ENCODE results near the gene CDK4. TPM values are rescaled to one million over a fixed set of nuclear protein-coding genes. Genes with fewer than 3 reads are reported as not detected.

Gene CDK4
- total RNA-seq, 4 donors from 2014 or later: 66.3 to 104 (median 83.6) TPM

DNA sequence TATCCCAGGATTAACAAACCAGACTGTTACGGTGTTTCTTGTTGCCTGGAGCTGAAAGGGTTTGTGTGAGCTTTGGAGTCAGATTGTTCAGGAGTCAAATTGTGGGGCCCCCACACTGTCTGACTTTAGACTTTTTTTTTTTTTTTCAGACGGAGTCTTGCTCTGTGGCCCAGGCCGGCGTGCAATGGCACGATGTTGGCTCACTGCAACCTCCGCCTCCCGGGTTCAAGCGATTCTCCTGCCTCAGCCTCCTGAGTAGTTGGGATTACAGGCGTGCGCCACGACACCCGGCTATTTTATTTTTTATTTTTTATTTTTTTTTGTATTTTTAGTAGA lies 31.3 kb upstream of the CDK4 start:
- no peak for TF ChIP-seq CTCF (IDR thresholded peaks at IDR 0.05; ENCODE audit: low read depth)

- no peak for TF ChIP-seq CTCF (IDR thresholded peaks at IDR 0.05; ENCODE audit: low read depth)
Observed at GRCh38 chr12:57782608-57783465, 30.7 kb upstream of the CDK4 start, which contains the start of gene TSFM. Gene TSFM (plus strand): TSS chr12:57782787. CDS start chr12:57782802, 15 bp downstream.

DNA sequence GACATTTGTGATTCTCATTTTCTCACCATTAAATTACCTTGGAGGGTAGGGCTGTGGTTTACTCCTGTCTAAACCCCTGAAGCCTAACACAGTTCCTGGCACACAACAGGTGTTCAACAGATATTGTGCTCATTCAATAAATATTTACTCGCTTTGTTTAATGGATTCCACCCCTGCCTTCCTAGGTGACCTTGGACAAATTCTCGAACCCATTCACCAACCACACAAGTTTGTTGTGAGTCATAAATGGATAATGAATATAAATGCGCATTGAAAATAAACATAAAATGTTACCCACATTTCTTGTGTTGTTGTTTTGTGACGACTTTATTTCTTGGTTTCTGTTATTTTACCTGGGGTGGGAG lies 30.1 kb upstream of the CDK4 start:
- no peak for TF ChIP-seq CTCF (IDR thresholded peaks at IDR 0.05; ENCODE audit: low read depth)

GRCh38 chr12:57781801-57782200 lies 29.7 kb upstream of the CDK4 start:
- TF ChIP-seq CTCF (IDR thresholded peaks at IDR 0.05; ENCODE audit: low read depth): no peak

- no peak for TF ChIP-seq CTCF (IDR thresholded peaks at IDR 0.05; ENCODE audit: low read depth)
Observed at GRCh38 chr12:57781244-57781643, 29.1 kb upstream of the CDK4 start.

- TF ChIP-seq CTCF (IDR thresholded peaks at IDR 0.05; ENCODE audit: low read depth): no peak
Observed at GRCh38 chr12:57780284-57780897, 28.3 kb upstream of the CDK4 start.

DNA sequence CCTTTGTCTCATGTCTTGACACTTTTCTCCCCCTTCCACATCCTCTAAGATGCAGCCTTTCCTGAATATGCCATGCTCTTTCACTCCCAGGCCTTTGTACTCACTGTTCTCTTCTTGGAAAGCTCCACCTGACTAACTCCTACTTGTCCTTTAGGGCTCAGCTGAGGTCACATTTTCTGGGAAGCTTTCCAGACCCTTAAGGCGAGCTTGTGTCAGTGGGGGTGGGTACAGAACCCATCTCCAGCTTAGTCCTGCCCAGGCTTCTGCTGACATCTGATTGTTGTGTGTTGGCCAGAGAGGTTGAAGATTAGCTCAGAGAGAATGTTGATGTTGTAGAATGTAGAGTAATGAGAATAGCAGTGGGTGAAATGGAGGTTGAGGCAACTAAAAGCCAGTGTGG lies 27.6 kb upstream of the CDK4 start:
- no peak for TF ChIP-seq CTCF (IDR thresholded peaks at IDR 0.05; ENCODE audit: low read depth)

All from subcutaneous adipose tissue (tissue), 4 donors.